NCI-H1417 treated with DMSO at 0.1 percent for 48 hours (cell line): Measurements from ENCODE around the gene NEMP1.
"Not testable (repeated sequence)": the region's sequence is repeated elsewhere in the genome, so short reads cannot be mapped to it uniquely, and the experiment has no call there.

Experiments
- DNase-seq: peaks from one replicate; lab custom pipeline; 2025; lab: John Stamatoyannopoulos, UW

The NEMP1 gene

DNA sequence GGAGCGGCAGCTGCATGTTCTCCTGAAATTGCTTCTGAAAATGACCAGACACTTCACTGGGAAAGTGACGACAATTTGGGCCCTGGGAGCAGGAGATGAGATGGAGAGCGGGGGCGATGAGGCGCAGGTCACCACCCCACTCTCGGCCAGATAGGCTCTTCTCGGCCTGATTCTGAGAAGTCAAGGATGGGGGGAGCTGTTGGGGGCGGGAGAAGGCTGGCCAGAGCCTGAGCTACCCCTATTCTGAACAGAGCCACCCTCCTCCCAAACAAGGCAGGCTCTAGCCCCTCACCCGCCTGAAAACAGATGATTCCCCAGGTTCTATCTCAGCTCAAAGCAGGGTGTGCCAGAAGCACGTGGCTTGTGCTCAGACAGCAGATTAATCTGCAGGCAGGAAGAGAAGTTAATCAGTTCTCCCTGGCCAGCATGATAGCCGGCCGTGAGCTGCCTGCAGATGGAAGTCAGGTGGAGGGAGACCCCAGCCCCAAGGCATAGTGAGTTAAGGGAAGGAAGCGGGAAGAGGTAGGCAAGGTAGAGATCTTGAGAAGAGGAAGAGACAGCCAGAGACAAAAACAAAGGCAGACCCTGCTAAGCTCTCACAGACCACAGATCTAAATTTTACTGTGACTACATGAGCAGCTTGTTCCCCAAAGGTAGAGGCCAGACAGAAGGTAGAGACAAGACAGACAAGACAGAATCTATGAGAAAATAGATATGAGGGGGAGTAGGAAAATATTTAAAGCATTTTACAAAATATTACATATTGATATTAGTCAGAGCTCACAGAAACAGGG, 51.4 kb downstream of the NEMP1 start:
- no peak for DNase-seq

DNA sequence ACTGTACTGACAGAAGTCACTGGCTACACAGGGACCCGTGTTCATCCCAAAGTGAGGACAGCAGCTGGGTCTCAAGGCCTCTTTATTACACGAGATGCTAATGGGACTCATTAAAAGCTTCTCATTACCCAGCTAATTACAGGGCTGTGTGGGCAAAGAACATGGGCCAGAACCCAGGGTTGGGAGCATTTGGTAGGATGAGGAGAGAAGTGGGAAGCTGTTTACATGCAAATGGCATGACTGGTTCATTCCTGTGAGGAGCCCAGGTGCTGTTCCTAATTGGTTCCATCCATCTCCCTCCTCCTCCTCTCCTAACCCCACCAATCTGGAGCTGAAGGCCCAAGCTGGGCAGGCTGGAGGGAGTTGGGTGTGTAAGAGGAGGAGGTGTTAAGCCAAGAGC, 53.4 kb downstream of the NEMP1 start:
- no peak for DNase-seq

DNA sequence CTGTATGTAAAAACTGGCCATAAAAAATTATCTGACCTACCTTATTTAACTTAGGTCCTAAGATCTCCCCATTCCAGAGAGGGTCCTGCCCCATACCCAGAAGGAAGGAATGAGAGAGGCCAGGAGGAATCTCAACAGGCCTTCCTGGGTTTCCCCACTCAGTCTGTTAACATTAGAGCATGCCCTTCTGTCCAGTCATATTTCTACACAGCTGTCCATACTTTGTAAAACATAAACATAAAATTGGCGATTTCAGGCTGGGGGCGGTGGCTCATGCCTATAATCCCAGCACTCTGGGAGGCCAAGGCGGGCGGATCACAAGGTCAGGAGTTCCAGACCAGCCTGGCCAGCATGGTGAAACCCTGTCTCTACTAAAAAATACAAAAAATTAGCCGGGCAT, 56.3 kb downstream of the NEMP1 start:
- not testable (repeated sequence) for DNase-seq

DNA sequence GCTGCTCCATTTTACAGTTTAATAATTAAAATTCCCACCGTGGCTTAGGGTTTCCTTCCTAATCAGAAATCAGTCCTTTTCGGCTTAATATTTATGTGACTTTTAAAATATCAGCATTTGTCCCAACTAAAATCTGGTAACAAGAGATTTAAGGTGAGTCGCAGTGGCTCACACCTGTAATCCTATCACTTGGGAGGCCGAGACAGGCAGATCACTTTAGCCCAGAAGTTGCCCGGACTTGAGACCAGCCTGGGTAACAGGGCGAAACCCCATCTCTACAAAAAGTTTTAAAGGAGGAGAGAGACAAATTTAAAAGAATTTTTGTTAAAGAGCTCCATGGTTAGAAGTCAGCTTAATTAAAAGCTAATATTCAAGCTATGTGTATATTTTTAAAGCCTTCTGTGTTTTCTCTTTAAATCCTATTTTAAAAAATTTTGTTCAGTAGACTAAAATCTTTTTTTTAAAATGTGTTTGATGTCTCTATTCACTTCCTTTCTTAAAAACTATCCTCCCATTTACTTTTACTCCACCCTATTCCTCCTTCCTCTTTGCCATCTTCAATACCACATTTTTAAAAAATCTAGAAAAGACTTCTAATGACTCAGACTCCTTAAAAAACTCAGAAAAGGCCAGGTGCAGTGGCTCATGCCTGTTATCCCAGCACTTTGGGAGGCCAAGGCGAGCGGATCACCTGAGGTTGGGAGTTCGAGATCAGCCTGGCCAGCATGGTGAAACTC, 58.4 kb downstream of the NEMP1 start:
- DNase-seq: no peak

DNA sequence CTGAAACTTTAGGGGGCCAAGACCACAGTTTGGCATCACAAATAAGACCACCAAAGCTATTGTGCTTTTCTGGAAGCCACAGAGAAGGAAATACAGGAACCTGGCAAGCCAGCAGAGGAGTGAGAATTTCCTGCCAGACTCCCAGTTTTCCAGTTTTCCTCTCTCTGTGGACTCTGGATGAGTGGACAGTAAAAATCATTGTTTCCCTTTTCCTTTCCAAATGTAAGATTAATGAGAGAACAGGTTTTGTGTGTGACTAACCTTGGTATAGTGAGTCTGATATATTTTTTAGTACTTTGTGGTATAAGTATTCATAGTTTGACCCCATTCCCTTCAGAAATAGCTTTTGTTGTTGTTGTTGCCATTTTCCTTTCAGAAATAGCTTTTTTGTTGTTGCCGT, 59.7 kb downstream of the NEMP1 start:
- DNase-seq: no peak

DNA sequence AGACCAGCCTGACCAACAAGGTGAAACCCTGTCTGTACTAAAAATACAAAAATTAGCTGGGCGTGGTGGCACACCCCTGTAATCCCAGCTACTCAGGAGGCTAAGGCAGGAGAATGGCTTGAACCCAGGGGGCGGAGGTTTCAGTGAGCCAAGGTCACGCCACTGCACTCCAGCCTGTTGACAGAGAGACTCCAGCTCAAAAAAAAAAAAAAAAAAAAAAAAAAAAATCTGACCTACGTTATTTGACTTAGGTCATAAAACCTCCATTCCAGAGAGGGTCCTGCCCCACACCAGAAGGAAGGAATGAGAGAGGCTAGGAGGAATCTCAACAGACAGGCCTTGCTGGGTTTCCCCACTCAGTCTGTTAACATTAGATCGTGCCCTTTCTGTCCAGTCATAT, 60.2 kb downstream of the NEMP1 start:
- DNase-seq: not testable (repeated sequence)

DNA sequence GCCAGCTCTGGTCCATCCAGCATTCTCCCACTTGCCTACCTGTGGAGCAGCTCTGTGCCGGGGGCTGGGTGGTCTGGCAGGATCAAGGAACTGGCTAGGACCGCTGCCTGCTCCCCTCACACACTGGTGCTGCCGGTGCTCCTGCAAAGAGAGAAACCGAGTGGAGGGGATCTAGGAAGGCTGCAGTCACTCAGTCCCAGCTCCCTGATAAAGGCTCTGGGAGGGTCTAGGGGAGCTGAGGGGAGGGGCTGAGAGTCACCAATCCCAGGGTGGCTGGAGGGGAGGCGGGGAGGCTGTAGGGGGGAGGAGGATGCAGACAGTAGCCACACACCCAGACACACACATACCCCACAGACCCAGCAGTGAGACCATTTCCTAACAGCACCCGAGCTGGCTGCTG, 62.2 kb downstream of the NEMP1 start, which contains the start of gene TAC3:
TSS of gene TAC3 (minus strand) at position 182 of the 400 bp plus-strand sequence. CDS start 732 bp downstream, outside the sequence.
- DNase-seq: no peak

DNA sequence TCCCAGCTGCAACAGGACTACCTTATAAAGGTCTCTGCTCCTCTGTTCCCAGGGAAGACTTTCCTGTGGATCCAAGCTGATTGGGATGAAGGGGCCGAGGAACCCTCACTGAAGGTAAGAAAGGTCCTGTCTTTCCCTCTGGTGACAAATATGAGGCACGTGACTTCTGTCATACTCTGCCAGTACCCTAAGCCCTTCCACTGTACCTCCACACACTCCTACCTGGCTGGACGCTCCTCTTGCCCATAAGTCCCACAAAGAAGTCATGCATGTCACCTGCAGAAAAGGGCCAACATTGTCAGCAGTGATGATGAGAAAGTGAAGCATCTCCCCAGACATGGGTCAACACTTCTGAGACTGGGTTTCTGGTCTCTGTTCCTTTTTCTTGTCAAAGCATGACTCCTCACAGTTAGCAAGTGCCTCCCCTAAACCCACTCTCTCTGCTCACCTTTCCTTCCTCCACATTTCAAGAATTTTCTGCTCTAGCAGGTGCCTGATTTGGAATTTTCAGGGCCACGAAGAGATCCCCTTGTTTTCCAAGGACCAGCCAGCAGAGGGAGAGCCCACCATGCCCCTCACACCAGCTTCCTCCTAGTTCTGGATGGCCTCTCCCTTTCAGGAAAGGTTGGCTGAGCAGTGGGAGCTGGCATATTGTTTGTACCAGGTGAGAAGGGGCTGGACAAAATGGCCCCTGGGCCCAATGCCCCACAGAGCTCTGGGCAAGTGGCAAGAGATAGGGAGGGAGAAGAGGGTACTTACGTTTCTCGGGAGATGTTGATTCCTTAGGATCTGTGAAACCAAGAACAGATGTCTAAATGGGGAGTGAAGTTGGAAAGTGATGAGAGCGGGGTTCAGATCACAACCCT, 65.8 kb downstream of the NEMP1 start:
- DNase-seq: no peak

DNA sequence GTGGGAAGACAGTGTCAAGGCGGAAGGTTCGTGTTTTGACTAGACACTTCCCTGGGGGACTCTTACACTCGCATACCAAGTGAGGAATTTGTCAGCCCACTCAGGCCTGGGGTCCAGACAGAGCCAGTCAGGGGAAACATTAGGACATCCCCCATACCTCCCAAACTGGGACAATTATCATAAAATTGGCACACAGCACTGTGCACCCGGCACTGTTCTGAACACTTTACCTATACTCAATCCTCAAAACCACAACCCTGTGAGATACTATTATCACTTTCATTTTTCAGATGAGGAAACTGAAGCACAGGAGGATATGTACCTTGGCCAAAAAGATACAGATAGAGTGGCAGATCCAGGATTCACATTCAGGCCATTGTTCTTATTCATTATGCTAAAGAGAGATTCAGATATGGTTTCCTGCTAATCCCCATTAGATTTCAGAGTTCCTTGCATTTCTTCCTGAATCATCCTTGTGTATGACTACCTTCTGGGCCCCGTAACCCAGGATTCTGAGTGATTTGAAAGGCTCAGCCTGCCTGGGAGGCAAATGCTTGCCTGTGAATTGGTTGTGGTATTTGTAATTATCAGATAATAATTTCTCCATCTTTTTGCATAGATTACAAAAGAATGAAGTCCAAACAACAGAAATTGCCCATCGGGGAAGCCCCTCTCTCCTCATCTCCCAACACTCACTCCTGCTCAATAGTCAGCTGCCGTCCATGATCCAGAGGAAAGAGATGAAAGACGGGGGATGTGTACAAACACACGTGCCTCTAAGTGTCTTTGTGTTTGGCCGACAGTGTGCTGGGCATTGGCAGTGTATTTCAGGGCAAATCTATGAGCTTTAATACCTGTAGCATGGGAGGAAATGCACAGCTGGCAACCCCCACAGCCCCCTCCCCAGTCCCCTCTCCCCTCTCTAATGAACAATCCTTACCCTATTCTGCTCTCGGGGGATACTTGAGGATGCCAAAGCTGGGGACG, 66.9 kb downstream of the NEMP1 start:
- DNase-seq: no peak

DNA sequence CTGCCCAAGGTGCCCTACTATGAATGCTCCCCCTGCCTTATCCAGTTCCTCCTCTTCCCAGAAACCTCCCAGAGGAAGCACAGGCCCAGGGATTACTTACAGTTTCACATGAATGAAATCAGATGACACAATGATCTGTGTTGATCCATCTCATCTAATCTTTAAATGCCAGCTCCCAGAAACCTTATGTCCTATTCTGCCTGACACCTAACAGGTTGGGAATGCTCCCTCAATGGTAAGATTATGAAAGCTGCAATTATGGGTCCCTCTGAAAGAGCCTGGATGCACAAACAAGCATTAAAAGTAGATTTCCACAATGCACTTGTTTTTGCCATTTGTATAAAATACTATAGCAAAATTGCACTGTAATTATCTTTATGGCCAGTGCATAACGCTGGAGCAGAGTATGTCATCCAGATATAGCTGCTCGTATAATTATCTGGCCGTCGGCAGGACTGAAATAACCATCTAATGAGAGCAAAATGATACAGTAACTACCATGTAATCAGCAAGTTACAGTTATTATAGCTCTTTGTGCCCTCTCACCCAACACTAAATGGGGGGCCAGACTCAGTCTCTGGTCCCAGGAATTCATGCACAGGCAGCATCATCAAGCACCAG, 67.9 kb downstream of the NEMP1 start:
- peak; percentile 76 for DNase-seq

DNA sequence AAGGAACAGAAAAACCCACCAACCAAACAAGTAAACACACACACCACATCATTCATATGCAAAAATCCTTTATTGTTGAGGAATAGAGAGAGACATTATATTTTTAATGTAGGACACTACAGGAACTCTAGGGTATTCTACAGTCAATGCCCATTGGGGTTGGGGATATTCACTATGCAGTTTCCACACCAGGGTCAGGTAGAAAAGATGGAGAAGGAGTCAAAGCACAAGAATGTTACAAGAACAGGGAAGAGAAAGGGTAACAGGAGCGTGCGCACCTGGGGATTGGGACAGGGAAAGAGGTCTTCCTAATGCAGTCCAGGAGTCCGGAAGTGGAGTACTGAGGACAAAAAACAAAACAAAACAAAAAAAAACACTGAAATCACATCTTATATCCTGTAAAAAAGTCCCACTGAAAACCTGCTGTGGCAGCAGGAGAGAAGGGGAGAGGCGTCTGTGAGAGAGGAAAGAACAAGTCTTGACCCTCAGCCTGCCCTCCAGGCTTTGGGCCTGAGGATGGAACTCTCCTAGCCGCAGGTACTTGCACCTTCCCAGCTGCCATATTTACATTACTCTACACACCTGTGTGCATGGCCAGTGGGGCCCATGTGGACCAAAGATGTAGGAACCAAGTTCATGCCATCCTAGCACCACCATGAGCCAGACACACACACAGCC, 68.5 kb downstream of the NEMP1 start:
- DNase-seq: no peak

DNA sequence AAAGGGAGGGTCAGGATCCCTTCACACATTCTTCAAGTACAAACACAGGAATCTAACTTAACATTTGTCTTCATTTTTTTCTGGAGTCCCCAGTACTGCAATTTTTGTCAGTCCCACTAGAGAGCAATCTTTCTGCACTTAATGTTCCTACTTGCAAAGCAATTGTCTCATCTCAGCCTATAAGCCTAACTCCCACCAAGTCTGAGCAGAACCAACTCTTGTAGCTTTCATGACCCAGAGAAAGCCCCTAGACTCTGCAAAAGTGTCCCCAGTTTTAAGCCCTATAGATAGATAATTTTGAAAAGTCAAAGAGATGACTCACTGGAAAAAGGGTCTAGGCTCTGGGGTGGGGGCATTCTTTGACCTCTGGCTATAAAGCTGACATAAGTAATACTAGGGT, 70.4 kb downstream of the NEMP1 start:
- peak; percentile 13 for DNase-seq

DNA sequence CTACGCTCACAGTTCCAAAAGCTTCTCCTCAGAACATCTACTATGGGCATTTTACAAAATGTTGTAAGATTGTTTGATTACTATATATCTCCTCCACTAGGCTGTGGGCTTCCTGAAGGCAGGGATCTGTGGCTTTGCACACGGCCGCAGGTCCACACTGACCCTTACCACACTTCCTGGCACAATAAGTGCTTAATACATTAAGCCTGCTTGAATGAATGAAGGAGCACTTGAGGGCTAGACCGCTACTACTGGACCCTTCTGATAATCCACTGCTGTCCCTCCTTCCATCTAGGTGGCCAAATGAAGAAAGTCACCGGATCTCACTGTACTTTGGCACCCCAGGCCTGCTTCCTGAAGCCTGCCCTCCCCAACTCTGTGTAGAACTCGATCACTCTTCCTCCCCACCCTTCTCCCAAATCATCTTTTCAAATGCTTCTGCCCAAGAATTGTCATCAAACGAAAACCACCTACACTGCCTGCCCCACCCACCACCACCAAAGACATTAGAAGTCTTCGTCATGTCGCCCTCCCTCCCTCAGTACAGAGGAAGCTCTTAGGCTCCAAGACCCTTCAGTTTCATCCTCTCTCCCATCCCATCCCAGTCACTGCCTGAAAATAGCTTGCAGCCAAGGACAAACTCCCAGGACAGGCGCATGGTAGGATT, 71.6 kb downstream of the NEMP1 start:
- no peak for DNase-seq

DNA sequence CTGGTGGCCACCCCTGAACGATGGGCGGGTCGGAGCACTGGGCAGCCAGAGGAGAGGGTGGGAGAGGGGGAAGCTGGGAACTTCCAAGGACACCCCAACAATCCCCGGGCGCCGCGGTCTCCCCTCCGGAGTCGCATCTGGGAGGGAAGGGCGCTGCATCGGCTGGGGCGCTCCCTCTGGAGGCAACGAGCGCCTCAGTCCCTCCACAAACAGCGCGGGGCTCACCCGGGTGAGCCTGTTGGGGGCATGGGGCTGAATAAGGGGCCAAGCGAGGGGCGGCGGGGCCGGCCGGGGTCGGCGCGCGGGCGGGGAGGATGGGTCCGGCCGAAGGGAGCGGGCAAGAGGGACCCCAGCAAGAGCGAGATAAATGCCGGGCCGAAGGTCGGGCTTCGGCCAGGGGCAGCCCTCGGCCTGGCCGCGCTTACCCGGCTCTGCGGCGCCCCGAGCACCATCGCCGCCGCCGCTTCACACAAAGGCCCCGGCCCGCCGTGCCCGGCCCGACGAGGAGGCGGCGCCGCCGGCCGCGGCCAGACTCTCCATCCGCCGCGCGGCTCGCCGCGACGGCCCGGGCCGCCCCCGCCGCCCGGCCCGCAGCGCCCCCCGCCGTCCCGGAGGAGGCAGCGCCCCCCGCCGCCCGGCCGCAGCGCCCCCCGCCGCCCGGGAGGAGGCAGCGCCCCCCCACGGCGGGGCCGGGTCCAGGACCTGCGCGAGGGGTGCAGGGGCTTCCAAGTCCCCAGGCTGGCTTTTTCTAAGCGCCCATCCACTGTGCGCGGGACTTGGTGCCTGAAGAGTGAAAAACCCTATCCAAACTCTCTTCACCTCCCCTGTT, 72.4 kb downstream of the NEMP1 start, which contains the start of gene ZBTB39:
TSS of gene ZBTB39 (minus strand) at position 567 of the 829 bp plus-strand sequence. CDS start 1,629 bp downstream, outside the sequence.
- no peak for DNase-seq
